ENCODE results near the gene GRIN3B.

GRIN3B gene

GRCh38 chr19:966485-967088, 33.6 kb upstream of the GRIN3B start:
- DNase-seq = no peak

GRCh38 chr19:970695-971094, 29.5 kb upstream of the GRIN3B start:
- DNase-seq = no peak

- no peak for DNase-seq
These were observed 28.4 kb upstream of the GRIN3B start for GRCh38 chr19:971795-972194.

GRCh38 chr19:972281-972680, 27.9 kb upstream of the GRIN3B start:
- DNase-seq = no peak

- no peak for DNase-seq
These were observed 26.3 kb upstream of the GRIN3B start for GRCh38 chr19:973726-974563.

GRCh38 chr19:974564-975257, 25.5 kb upstream of the GRIN3B start:
- no peak for DNase-seq

- no peak for DNase-seq
These were observed 23.7 kb upstream of the GRIN3B start for GRCh38 chr19:976476-976875.

- no peak for DNase-seq
These were observed 23.2 kb upstream of the GRIN3B start for GRCh38 chr19:977058-977464.

GRCh38 chr19:979318-979741, 20.9 kb upstream of the GRIN3B start:
- DNase-seq = no peak

- no peak for DNase-seq
These were observed 19.9 kb upstream of the GRIN3B start for GRCh38 chr19:980133-980998.

- peak; percentile 28 for DNase-seq
These were observed 17.6 kb upstream of the GRIN3B start for GRCh38 chr19:982567-983170.

GRCh38 chr19:984165-984967, 15.9 kb upstream of the GRIN3B start, which contains the start of gene WDR18:
TSS of gene WDR18 (plus strand) at chr19:984345. CDS start at chr19:984354, 9 bp downstream.
- peak; percentile 92 for DNase-seq

- DNase-seq = no peak
These were observed 14.1 kb upstream of the GRIN3B start for GRCh38 chr19:986083-986482.

- DNase-seq = no peak
These were observed 12.1 kb upstream of the GRIN3B start for GRCh38 chr19:988081-988480.

- DNase-seq = no peak
These were observed 11.7 kb upstream of the GRIN3B start for GRCh38 chr19:988510-988909.

GRCh38 chr19:989381-990081, 10.7 kb upstream of the GRIN3B start:
- DNase-seq = no peak

- DNase-seq = no peak
These were observed 10.1 kb upstream of the GRIN3B start for GRCh38 chr19:990119-990571.

- DNase-seq = no peak
These were observed 9.5 kb upstream of the GRIN3B start for GRCh38 chr19:990746-991145.

GRCh38 chr19:991174-991931, 8.9 kb upstream of the GRIN3B start:
- DNase-seq = no peak
